Lower leg skin (tissue), 3 donors: ENCODE measurements around the gene SEC22A.

Experiments
- CTCF ChIP-seq, 3 donors: fragments of 450-650 bp; IDR thresholded peaks; one replicate each; pipeline ENCODE4 v1.5.1; 2016; ENCODE audit warnings: antibody characterized with exemption in 3 of 3, mild to moderate bottlenecking in 3 of 3, moderate library complexity in 2 of 3
- POLR2A ChIP-seq, 2 donors: fragments of 450-650 bp; IDR thresholded peaks; one replicate each; pipeline ENCODE4 v1.6.1; 2016 to 2017; ENCODE audit warnings: antibody characterized with exemption in 2 of 2, mild to moderate bottlenecking in 1 of 2, moderate library complexity in 1 of 2

GRCh38 chr3:123161167-123161566, 40.6 kb upstream of the SEC22A start:
- TF ChIP-seq POLR2A (IDR thresholded peaks at IDR 0.05) (no peak), CTCF (IDR thresholded peaks at IDR 0.05) (no peak)
